Fibroblast of lung (primary cell): ENCODE data around the gene FKBP15.

Experiments used
- EZH2 ChIP-seq: IDR thresholded peaks from 2 replicates; pipeline ENCODE4 v1.5.1; 2012; ENCODE audit warnings: low read length, control low read depth, mild to moderate bottlenecking; ENCODE audit errors: missing control alignments
- TF ChIP-seq, protein P1 (sequence below), 2 donors: IDR thresholded peaks in 1 of 2; conservative IDR thresholded peaks in 1 of 2; 1 replicate in 1 of 2; 2 replicates in 1 of 2; pipeline ENCODE4 v1.5.1; 2011 to 2012; ENCODE audit warnings: low read length in 2 of 2, control low read depth in 1 of 2, inconsistent platforms in 1 of 2, low read depth in 1 of 2, mild to moderate bottlenecking in 1 of 2

DNA sequence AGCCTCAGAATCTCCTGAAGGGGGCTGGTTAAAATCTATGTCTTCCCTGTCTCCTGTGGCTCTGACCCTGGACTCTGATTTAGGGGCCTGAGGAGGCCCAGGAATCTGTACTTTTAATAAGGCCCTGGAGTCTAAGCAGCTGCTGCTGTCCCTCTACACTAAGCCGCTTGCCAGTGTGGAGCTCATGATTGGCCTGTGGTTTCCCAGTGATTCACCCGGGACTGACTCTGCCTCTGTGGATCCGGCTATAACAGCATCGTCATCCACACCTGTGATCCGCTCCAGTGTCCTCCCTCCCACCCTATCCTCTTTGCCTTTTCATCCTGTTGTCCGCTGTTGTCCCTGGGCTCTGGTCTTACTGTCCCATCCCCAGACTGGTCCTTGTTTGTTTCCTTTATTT, 66.6 kb downstream of the FKBP15 start:
- TF ChIP-seq, protein P1, sequence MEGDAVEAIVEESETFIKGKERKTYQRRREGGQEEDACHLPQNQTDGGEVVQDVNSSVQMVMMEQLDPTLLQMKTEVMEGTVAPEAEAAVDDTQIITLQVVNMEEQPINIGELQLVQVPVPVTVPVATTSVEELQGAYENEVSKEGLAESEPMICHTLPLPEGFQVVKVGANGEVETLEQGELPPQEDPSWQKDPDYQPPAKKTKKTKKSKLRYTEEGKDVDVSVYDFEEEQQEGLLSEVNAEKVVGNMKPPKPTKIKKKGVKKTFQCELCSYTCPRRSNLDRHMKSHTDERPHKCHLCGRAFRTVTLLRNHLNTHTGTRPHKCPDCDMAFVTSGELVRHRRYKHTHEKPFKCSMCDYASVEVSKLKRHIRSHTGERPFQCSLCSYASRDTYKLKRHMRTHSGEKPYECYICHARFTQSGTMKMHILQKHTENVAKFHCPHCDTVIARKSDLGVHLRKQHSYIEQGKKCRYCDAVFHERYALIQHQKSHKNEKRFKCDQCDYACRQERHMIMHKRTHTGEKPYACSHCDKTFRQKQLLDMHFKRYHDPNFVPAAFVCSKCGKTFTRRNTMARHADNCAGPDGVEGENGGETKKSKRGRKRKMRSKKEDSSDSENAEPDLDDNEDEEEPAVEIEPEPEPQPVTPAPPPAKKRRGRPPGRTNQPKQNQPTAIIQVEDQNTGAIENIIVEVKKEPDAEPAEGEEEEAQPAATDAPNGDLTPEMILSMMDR (conservative IDR thresholded peaks at IDR 0.05 in 1 of 2, IDR thresholded peaks at IDR 0.05 in 1 of 2; ENCODE audit: low read depth in 1 of 2, low read length in 2 of 2), result no peak
- no peak for TF ChIP-seq EZH2
